Nephron progenitor cell (in vitro differentiated cells): Measurements from ENCODE around the gene ADAMTS7.

Experiments used
- DNase-seq: peaks from one replicate; pipeline ENCODE4 v3.0.0; 2021
- H3K27ac Mint-ChIP-seq: 2 replicates; pipeline ENCODE4 v1.8.0; 2021; ENCODE audit warnings: mild to moderate bottlenecking, moderate library complexity, mixed read lengths
- H3K27me3 Mint-ChIP-seq: 2 replicates; pipeline ENCODE4 v1.8.0; 2021; ENCODE audit warnings: mild to moderate bottlenecking, low read depth, mixed read lengths; ENCODE audit not compliant: poor library complexity
- H3K36me3 Mint-ChIP-seq: 2 replicates; pipeline ENCODE4 v1.8.0; 2021; ENCODE audit warnings: low read depth, mixed read lengths
- H3K4me1 Mint-ChIP-seq: 2 replicates; pipeline ENCODE4 v1.8.0; 2021; ENCODE audit warnings: mixed read lengths
- H3K4me3 Mint-ChIP-seq: 2 replicates; pipeline ENCODE4 v1.8.0; 2021; ENCODE audit warnings: mild to moderate bottlenecking, moderate library complexity, mixed read lengths
- H3K9me3 Mint-ChIP-seq: 2 replicates; pipeline ENCODE4 v1.8.0; 2021; ENCODE audit warnings: mild to moderate bottlenecking, moderate library complexity, mixed read lengths
- CTCF ChIP-seq: fragments of 200-600 bp; sonication (generic); IDR thresholded peaks from 2 replicates; pipeline ENCODE4 v1.5.0; 2021; ENCODE audit warnings: antibody characterized with exemption

Gene ADAMTS7

GRCh38 chr15:78811124-78811824 is at the start of gene ADAMTS7:
Gene ADAMTS7, minus strand, starts transcription at chr15:78811464. Its CDS starts 244 bp downstream, at chr15:78811220.
- peak; percentile 91 for DNase-seq
- Mint-ChIP-seq H3K36me3 (peaks cover 3% of the 10 kb centered on the region), H3K27me3 (peaks cover 34% of the 10 kb centered on the region), H3K4me1 (peaks cover 35% of the 10 kb centered on the region), H3K27ac (no peak within 1 kb of the TSS), H3K4me3 (peak within 1 kb of the TSS; percentile 90), H3K9me3 (no peaks in the 10 kb centered on the region)
- peak; percentile 59 for TF ChIP-seq CTCF

- Mint-ChIP-seq H3K9me3 (peaks cover 7% of the 10 kb centered on the region), H3K36me3 (peaks cover 4% of the 10 kb centered on the region), H3K4me3 (peak overlapping the region; percentile 88), H3K27ac (peak overlapping the region; percentile 46), H3K27me3 (peaks cover 9% of the 10 kb centered on the region), H3K4me1 (peaks cover 4% of the 10 kb centered on the region)
- peak; percentile 80 for DNase-seq
- TF ChIP-seq CTCF: peak; percentile 57
These were observed 48.9 kb upstream of the ADAMTS7 start for GRCh38 chr15:78859971-78860719.

GRCh38 chr15:78855746-78856145 is 44.5 kb upstream of the ADAMTS7 start:
- H3K27me3 Mint-ChIP-seq: peaks cover 7% of the 10 kb centered on the region

GRCh38 chr15:78854833-78855372 is 43.6 kb upstream of the ADAMTS7 start:
- Mint-ChIP-seq H3K4me3 (no peak overlapping the region), H3K27me3 (peaks cover 7% of the 10 kb centered on the region), H3K9me3 (peaks cover 6% of the 10 kb centered on the region), H3K4me1 (peaks cover 14% of the 10 kb centered on the region), H3K36me3 (peaks cover 7% of the 10 kb centered on the region), H3K27ac (no peak overlapping the region)
- no peak for TF ChIP-seq CTCF
- DNase-seq: no peak

More at GRCh38 chr15:78855746-78856145, 44.5 kb upstream of the ADAMTS7 start:
- peaks cover 9% of the 10 kb centered on the region for H3K36me3 Mint-ChIP-seq
- peaks cover 7% of the 10 kb centered on the region for H3K9me3 Mint-ChIP-seq
- DNase-seq: no peak
- TF ChIP-seq CTCF: no peak
- no peak overlapping the region for H3K4me3 Mint-ChIP-seq
- no peak overlapping the region for H3K27ac Mint-ChIP-seq
- H3K4me1 Mint-ChIP-seq: peaks cover 12% of the 10 kb centered on the region

GRCh38 chr15:78853500-78853899 is 42.2 kb upstream of the ADAMTS7 start:
- H3K27me3 Mint-ChIP-seq: peaks cover 7% of the 10 kb centered on the region
- no peak for DNase-seq
- H3K36me3 Mint-ChIP-seq: peaks cover 5% of the 10 kb centered on the region
- H3K9me3 Mint-ChIP-seq: peaks cover under 1% of the 10 kb centered on the region
- H3K4me1 Mint-ChIP-seq: peaks cover 11% of the 10 kb centered on the region
- TF ChIP-seq CTCF: no peak
- no peak overlapping the region for H3K4me3 Mint-ChIP-seq
- H3K27ac Mint-ChIP-seq: no peak overlapping the region
